Stomach (tissue), 4 donors: ENCODE measurements around the gene AGPAT4.

Experiments used
- CTCF ChIP-seq, 7 experiments: fragments of 450-650 bp in 4 of 7; fragments of 200-600 bp in 3 of 7; sonication (generic) in 3 of 7; IDR thresholded peaks; one replicate each; pipeline ENCODE4 v1.5.1; 2016 to 2019; ENCODE audit warnings: antibody characterized with exemption in 7 of 7, control low read depth in 2 of 7, mild to moderate bottlenecking in 1 of 7
- EP300 ChIP-seq: sonication (generic); formaldehyde crosslinking; IDR thresholded peaks from one replicate; pipeline ENCODE4 v1.6.1; 2017; ENCODE audit warnings: antibody characterized with exemption
- POLR2A ChIP-seq, 4 donors: fragments of 450-650 bp; IDR thresholded peaks; one replicate each; pipeline ENCODE4 v1.6.1; 2016; ENCODE audit warnings: antibody characterized with exemption in 4 of 4, control low read depth in 2 of 4, mild to moderate bottlenecking in 1 of 4, moderate library complexity in 1 of 4
- POLR2AphosphoS5 ChIP-seq, 3 donors: sonication (generic); formaldehyde crosslinking; IDR thresholded peaks; one replicate each; pipeline ENCODE4 v1.6.1; 2016; ENCODE audit warnings: antibody characterized with exemption in 3 of 3

GRCh38 chr6:161152527-161152862 is 121.4 kb downstream of the AGPAT4 start:
- TF ChIP-seq CTCF (IDR thresholded peaks at IDR 0.05) (no peak), EP300 (no peak), POLR2A (IDR thresholded peaks at IDR 0.05) (no peak), POLR2AphosphoS5 (IDR thresholded peaks at IDR 0.05) (no peak)
